HG02610 (cell line): ENCODE data around the gene KRT4.

Experiments
- ATAC-seq: cut with Tn5 transposase; IDR thresholded peaks from one replicate; pipeline ENCODE4 v1.9.1; 2021; ENCODE audit warnings: mild to moderate bottlenecking, moderate library complexity; ENCODE audit not compliant: unreplicated experiment

KRT4 gene

DNA sequence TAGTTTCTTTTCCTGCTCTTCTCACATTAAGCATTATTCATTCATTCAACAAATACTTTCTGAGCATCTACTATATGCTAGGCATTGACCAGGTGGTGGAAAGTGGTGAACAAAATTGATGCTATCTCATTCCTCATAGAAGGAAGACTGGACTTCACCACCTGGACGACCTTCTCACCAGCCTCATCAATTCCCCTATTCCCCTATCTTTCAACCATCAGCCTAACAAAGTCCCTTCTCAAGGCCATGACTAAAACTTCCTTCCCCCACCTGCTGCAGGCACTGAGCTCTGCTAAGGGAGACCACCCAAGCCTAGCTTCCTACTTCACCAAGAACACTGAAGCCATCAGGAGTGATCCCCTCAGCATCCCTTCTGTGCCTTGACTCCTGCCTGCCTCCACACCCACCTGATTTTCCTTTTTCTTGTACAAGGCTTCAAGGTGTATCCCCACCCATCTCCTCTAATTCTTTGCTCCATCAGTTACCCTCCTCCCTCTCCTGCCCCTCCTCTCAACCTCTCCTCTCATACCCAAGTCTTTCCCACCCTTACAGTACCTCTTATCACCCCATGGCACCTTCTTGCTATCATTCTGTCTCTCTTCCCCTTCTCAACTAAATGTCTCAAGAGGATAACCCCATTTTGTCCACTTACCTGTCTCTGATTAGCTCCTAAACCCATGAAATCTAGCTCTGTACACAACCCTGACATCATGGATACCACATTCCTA lies 56.3 kb downstream of the KRT4 start:
- ATAC-seq = no peak
